ENCODE data around the gene DNM3. TPM values are rescaled to one million over a fixed set of nuclear protein-coding genes. Genes with fewer than 3 reads are reported as not detected.

DNM3 gene
- total RNA-seq, 1 donor from 2014 or later = 4.7 TPM

DNA sequence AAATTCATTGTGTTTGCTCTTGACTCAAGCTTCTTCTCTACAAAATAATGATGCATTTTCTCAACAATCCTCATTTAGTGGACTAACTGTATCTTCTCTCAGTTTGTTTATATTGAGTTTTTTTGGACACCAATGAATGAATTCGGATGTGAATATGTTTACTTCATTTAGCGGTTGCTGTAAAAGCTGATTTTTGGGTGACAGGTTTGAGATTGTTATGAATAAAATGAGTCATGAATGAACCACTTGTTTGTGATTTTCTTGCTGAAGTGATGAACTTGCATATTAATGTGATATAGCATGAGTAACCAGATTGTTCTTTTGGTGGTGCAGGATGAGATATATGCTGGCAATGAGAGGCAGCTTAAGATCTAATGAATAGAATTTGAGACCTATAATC lies 3.1 kb downstream of the DNM3 start:
- Mint-ChIP-seq H3K4me1 (ENCODE audit: low read depth, unreplicated experiment) (peaks cover 4% of the 10 kb centered on the region), H3K9me3 (ENCODE audit: unreplicated experiment) (no peaks in the 10 kb centered on the region), H3K4me3 (ENCODE audit: unreplicated experiment) (no peak overlapping the region), H3K27me3 (ENCODE audit: low read depth, unreplicated experiment) (no peaks in the 10 kb centered on the region), H3K36me3 (ENCODE audit: low read depth, unreplicated experiment) (no peaks in the 10 kb centered on the region), H3K27ac (ENCODE audit: unreplicated experiment) (no peak overlapping the region)
- H3K36me3 ChIP-seq (ENCODE audit: insufficient read depth, low read length) = no peaks in the 10 kb centered on the region
- H3K4me3 ChIP-seq (ENCODE audit: insufficient read depth, low read depth, low read length) = no peak overlapping the region
- H3K27ac ChIP-seq (ENCODE audit: low read depth, low read length) = no peak overlapping the region
- no peaks in the 10 kb centered on the region for H3K4me1 ChIP-seq (ENCODE audit: insufficient read depth, low read length)
- H2AFZ ChIP-seq (ENCODE audit: low read depth, low read length) = no peak overlapping the region
- no peaks in the 10 kb centered on the region for H4K20me1 ChIP-seq (ENCODE audit: insufficient read depth, low read length)
- H3K79me2 ChIP-seq (ENCODE audit: insufficient read depth, low read length) = no peaks in the 10 kb centered on the region
- H3K9ac ChIP-seq (ENCODE audit: low read length) = no peak overlapping the region
- DNase-seq (ENCODE audit: low read depth) = peak; percentile 13
- FAIRE-seq = no peak
- no peak for TF ChIP-seq EZH2 (IDR thresholded peaks at IDR 0.05; ENCODE audit: insufficient read depth, low read length)
- H3K27me3 ChIP-seq (ENCODE audit: insufficient read depth, low read length) = no peaks in the 10 kb centered on the region
- H3K4me2 ChIP-seq (ENCODE audit: low read length) = no peak overlapping the region
- H3K9me3 ChIP-seq (ENCODE audit: insufficient read depth, low read depth, low read length) = no peaks in the 10 kb centered on the region

DNA sequence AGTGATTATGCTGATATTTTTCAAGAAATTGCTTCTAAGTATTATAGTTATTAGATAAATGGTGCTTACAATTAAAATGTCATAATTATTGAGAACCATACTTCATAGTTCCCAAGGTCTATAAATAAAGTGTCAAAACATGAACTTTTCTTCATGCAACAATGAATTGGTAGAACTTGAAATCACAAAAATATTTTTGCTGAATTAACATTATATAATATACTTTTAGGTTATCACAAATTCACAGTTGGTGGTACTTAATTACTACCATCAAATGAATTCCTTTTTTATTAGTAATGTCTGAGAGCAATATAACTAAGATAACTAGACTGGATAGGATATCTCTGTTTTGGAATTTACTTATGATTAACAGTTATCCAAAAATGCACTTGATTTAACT lies 4.7 kb downstream of the DNM3 start:
- H3K4me1 Mint-ChIP-seq (ENCODE audit: low read depth, unreplicated experiment) = peaks cover 4% of the 10 kb centered on the region
- Histone ChIP-seq H3K79me2 (ENCODE audit: insufficient read depth, low read length) (no peaks in the 10 kb centered on the region), H3K4me2 (ENCODE audit: low read length) (no peak overlapping the region), H4K20me1 (ENCODE audit: insufficient read depth, low read length) (no peaks in the 10 kb centered on the region), H3K27me3 (ENCODE audit: insufficient read depth, low read length) (no peaks in the 10 kb centered on the region), H3K9ac (ENCODE audit: low read length) (no peak overlapping the region), H3K36me3 (ENCODE audit: insufficient read depth, low read length) (no peaks in the 10 kb centered on the region), H3K27ac (ENCODE audit: low read depth, low read length) (no peak overlapping the region), H3K9me3 (ENCODE audit: insufficient read depth, low read depth, low read length) (no peaks in the 10 kb centered on the region), H3K4me1 (ENCODE audit: insufficient read depth, low read length) (no peaks in the 10 kb centered on the region), H3K4me3 (ENCODE audit: insufficient read depth, low read depth, low read length) (no peak overlapping the region), H2AFZ (ENCODE audit: low read depth, low read length) (no peak overlapping the region)
- H3K9me3 Mint-ChIP-seq (ENCODE audit: unreplicated experiment) = no peaks in the 10 kb centered on the region
- FAIRE-seq = no peak
- no peaks in the 10 kb centered on the region for H3K27me3 Mint-ChIP-seq (ENCODE audit: low read depth, unreplicated experiment)
- H3K4me3 Mint-ChIP-seq (ENCODE audit: unreplicated experiment) = no peak overlapping the region
- H3K27ac Mint-ChIP-seq (ENCODE audit: unreplicated experiment) = no peak overlapping the region
- no peak for DNase-seq (ENCODE audit: low read depth)
- H3K36me3 Mint-ChIP-seq (ENCODE audit: low read depth, unreplicated experiment) = no peaks in the 10 kb centered on the region
- TF ChIP-seq CTCF (IDR thresholded peaks at IDR 0.05; ENCODE audit: insufficient read depth, low read depth, low read length) = no peak
- TF ChIP-seq EZH2 (IDR thresholded peaks at IDR 0.05; ENCODE audit: insufficient read depth, low read length) = no peak

DNA sequence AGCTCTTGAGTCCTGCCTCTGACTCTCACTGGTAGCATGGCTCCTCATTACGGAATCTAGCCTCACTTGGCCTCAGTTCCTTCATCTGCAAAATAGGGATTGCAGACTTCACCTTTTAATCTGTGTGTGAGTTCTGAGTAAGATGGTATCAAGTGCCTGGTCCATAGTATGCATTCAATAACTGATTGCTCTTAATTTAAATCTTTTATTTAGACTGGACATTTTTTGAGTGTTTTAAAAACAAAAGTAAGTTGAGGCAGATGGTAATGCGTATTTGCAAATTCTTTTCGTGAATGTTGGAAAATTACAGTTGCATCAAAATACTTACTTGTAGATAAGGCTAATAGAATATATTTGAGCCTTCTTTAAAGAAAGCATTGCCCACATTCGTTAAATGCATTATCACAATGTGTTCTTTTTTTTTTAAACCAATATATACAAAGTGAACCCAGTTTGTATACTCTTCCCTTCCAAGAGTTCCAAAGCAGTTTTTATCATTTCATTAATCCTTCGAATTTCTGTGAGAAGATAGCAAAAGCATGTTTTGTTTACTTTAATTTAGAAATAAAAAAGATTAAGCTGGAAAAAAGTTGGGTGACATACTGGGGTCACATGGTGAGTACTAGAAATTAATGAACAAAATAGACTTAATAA lies 8.1 kb downstream of the DNM3 start:
- no peak for DNase-seq (ENCODE audit: low read depth)
- Histone ChIP-seq H2AFZ (ENCODE audit: low read depth, low read length) (no peak overlapping the region), H3K36me3 (ENCODE audit: insufficient read depth, low read length) (no peaks in the 10 kb centered on the region), H3K4me1 (ENCODE audit: insufficient read depth, low read length) (no peaks in the 10 kb centered on the region), H3K27ac (ENCODE audit: low read depth, low read length) (no peak overlapping the region), H3K79me2 (ENCODE audit: insufficient read depth, low read length) (no peaks in the 10 kb centered on the region), H3K9ac (ENCODE audit: low read length) (no peak overlapping the region), H3K27me3 (ENCODE audit: insufficient read depth, low read length) (no peaks in the 10 kb centered on the region), H3K4me3 (ENCODE audit: insufficient read depth, low read depth, low read length) (no peak overlapping the region), H3K4me2 (ENCODE audit: low read length) (no peak overlapping the region), H3K9me3 (ENCODE audit: insufficient read depth, low read depth, low read length) (no peaks in the 10 kb centered on the region), H4K20me1 (ENCODE audit: insufficient read depth, low read length) (no peaks in the 10 kb centered on the region)
- peaks cover 13% of the 10 kb centered on the region for H3K4me1 Mint-ChIP-seq (ENCODE audit: low read depth, unreplicated experiment)
- FAIRE-seq = no peak
- no peak overlapping the region for H3K27ac Mint-ChIP-seq (ENCODE audit: unreplicated experiment)
- no peaks in the 10 kb centered on the region for H3K9me3 Mint-ChIP-seq (ENCODE audit: unreplicated experiment)
- no peaks in the 10 kb centered on the region for H3K27me3 Mint-ChIP-seq (ENCODE audit: low read depth, unreplicated experiment)
- H3K36me3 Mint-ChIP-seq (ENCODE audit: low read depth, unreplicated experiment) = no peaks in the 10 kb centered on the region
- TF ChIP-seq EZH2 (IDR thresholded peaks at IDR 0.05; ENCODE audit: insufficient read depth, low read length) = no peak
- TF ChIP-seq CTCF (IDR thresholded peaks at IDR 0.05; ENCODE audit: insufficient read depth, low read depth, low read length) = no peak
- H3K4me3 Mint-ChIP-seq (ENCODE audit: unreplicated experiment) = no peak overlapping the region
